PFSK-1 (cell line): Measurements from ENCODE around the gene ATP6V1B1.

Experiments used
- FOXP2 ChIP-seq: optimal IDR thresholded peaks from 2 replicates; pipeline ENCODE3; 2011; ENCODE audit warnings: borderline replicate concordance, control low read depth, inconsistent platforms; ENCODE audit not compliant: insufficient read depth; ENCODE audit errors: extremely low read length, extremely low read depth
- POLR2AphosphoS5 ChIP-seq: IDR thresholded peaks from 2 replicates; pipeline ENCODE4 v1.6.1; 2012; ENCODE audit warnings: low read depth, mild to moderate bottlenecking, control low read depth, low read length, moderate library complexity
- REST ChIP-seq, 2 experiments: IDR thresholded peaks; 2 replicates each; pipeline versions ENCODE4 v1.6.1 to v1.8.0; 2011 to 2012; ENCODE audit warnings: low read depth in 2 of 2, low read length in 2 of 2, control low read depth in 1 of 2, inconsistent platforms in 1 of 2, mild to moderate bottlenecking in 1 of 2, moderate library complexity in 1 of 2; ENCODE audit not compliant: insufficient read depth in 1 of 2
- SIN3A ChIP-seq: IDR thresholded peaks from 2 replicates; pipeline ENCODE4 v1.6.1; 2012; ENCODE audit warnings: mild to moderate bottlenecking, low read length, moderate library complexity, borderline replicate concordance; ENCODE audit not compliant: insufficient read depth
- TAF1 ChIP-seq: IDR thresholded peaks from 2 replicates; pipeline ENCODE4 v1.6.1; 2012; ENCODE audit warnings: low read length, control low read depth, borderline replicate concordance; ENCODE audit not compliant: insufficient read depth

The ATP6V1B1 gene

DNA sequence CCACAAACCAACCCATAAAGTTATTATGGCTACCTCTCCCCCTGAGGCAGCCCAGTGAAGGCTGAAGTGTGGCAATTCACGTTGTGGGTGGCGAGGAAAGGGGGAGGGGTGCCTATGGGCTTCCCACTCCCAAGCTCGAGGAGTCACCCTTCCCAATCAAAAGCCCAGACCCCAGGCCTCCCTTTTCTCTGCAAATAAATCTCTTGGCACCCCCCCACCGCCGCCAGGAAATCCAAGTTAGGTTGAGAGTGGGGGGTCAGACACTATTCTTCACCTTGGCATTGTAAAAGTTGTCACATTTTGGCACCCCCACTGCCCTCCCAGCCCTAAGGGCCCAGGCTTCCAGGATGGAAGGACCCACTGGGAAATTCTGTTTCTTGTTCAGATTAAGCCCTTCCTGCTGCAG lies 49.6 kb downstream of the ATP6V1B1 start:
- TF ChIP-seq FOXP2 (no peak), POLR2AphosphoS5 (no peak), REST (IDR thresholded peaks at IDR 0.05; ENCODE audit: insufficient read depth in 1 of 2, low read depth in 2 of 2, low read length in 2 of 2) (no peak), SIN3A (no peak), TAF1 (no peak)

DNA sequence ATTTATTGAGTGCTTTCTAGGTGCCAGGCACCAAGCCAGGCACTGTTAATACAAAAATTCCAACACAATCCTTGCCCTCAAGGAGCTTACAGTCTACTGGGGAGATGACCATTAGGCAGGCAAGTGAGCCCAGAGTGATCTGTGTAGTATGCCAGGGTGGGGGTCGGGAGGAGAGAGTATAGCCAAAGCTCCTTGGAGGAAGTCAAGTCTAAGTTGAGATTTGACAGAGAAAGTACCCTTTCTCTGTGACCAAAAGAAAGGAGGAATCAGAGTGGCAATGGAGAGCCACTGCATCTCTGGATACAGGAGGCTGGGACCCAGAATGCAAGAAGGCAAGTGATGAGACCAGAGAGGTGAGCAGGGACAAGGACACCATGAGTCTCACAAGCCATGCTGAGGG lies 50.3 kb downstream of the ATP6V1B1 start:
- TF ChIP-seq POLR2AphosphoS5 (no peak), TAF1 (no peak), REST (IDR thresholded peaks at IDR 0.05; ENCODE audit: insufficient read depth in 1 of 2, low read depth in 2 of 2, low read length in 2 of 2) (no peak), FOXP2 (no peak), SIN3A (no peak)

DNA sequence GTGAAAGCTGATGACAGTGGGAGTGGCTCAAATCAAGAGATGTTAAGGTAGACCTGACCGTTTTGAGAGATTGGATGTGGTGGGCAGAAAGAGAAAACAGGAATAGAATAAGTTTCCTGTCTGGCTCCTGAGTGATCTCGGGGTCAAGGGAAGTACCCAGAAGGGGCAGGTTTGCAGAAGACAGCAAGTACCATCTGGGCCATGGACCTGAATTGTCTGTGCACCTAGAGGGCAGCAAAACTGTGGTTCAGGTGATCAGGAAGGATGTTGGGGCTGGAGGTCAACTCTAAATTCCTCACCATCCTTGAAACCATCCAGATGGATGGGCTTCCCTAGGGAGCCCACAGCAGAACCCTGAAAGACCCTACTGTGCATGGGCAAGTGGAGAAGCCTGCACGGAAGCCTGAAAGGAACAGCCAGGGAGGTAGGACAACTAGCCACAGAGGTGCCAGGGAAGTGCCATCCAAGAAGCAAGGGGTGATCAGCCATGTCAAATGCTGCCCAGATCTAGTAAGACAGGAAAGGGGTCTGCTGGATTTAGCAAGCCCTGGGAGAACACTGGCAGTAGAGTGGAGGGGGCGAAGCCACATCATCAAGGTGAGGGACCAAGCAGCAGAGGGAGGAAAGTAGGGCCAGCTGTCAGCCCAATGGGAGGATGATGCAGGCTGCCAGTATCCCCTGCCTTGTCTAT lies 50.9 kb downstream of the ATP6V1B1 start:
- no peak for TF ChIP-seq TAF1
- no peak for TF ChIP-seq FOXP2
- TF ChIP-seq SIN3A, result no peak
- no peak for TF ChIP-seq POLR2AphosphoS5
- no peak for TF ChIP-seq REST (IDR thresholded peaks at IDR 0.05; ENCODE audit: insufficient read depth in 1 of 2, low read depth in 2 of 2, low read length in 2 of 2)

DNA sequence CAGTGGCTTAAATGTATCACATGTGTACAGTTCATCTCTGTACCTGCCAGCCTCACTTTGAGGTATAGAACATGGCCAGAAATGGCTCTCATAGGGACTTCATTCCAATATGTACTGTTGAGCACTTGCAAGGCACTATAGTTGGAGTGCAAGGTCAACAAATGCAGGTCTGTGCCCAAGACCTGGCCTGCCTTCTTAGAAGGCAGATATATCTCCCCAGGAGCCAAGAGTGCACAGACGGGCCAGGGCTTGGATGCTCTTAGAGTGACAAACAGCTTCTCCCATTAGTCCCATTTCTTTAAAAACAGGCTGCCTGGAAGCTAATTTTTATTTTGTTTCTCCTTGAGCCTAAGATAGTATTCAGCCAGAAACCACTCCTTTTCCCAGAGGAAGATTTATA lies 51.7 kb downstream of the ATP6V1B1 start:
- TF ChIP-seq FOXP2, result no peak
- no peak for TF ChIP-seq SIN3A
- TF ChIP-seq POLR2AphosphoS5, result no peak
- TF ChIP-seq TAF1, result no peak
- no peak for TF ChIP-seq REST (IDR thresholded peaks at IDR 0.05; ENCODE audit: insufficient read depth in 1 of 2, low read depth in 2 of 2, low read length in 2 of 2)

- TF ChIP-seq POLR2AphosphoS5 (no peak), FOXP2 (no peak), SIN3A (no peak), TAF1 (no peak), REST (IDR thresholded peaks at IDR 0.05; ENCODE audit: insufficient read depth in 1 of 2, low read depth in 2 of 2, low read length in 2 of 2) (no peak)
Measured at GRCh38 chr2:70988151-70988550, 52.5 kb downstream of the ATP6V1B1 start.
